ENCODE data around the gene MUC4. TPM values are rescaled to one million over a fixed set of nuclear protein-coding genes. Genes with fewer than 3 reads are reported as not detected.

Gene MUC4
- total RNA-seq, 1 experiment from 2014 or later, result 3.6 TPM

- intact Hi-C loops (cut with micrococcal nuclease; ENCODE audit: unreplicated experiment), result loop anchor here (10.0 kb wide), 3 partner anchors 105 to 195 kb away; no protein-coding TSS in a partner anchor
- CTCF ChIA-PET, result no interaction called here
- H3K4me1 Mint-ChIP-seq (ENCODE audit: low read depth, unreplicated experiment), result peaks cover 45% of the 10 kb centered on the region
- H3K9me3 Mint-ChIP-seq (ENCODE audit: low read depth, unreplicated experiment), result peaks cover 5% of the 10 kb centered on the region
- peak overlapping the region; percentile 82 for H3K27ac Mint-ChIP-seq (ENCODE audit: unreplicated experiment)
- no peak overlapping the region for H3K4me3 Mint-ChIP-seq (ENCODE audit: low read depth, unreplicated experiment)
- TF ChIP-seq, protein P1, sequence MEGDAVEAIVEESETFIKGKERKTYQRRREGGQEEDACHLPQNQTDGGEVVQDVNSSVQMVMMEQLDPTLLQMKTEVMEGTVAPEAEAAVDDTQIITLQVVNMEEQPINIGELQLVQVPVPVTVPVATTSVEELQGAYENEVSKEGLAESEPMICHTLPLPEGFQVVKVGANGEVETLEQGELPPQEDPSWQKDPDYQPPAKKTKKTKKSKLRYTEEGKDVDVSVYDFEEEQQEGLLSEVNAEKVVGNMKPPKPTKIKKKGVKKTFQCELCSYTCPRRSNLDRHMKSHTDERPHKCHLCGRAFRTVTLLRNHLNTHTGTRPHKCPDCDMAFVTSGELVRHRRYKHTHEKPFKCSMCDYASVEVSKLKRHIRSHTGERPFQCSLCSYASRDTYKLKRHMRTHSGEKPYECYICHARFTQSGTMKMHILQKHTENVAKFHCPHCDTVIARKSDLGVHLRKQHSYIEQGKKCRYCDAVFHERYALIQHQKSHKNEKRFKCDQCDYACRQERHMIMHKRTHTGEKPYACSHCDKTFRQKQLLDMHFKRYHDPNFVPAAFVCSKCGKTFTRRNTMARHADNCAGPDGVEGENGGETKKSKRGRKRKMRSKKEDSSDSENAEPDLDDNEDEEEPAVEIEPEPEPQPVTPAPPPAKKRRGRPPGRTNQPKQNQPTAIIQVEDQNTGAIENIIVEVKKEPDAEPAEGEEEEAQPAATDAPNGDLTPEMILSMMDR (IDR thresholded peaks at IDR 0.05; ENCODE audit: unreplicated experiment), result no peak
- BruUV-seq (replicated peaks), result no TSS peak
- no peak for DNase-seq
- peaks cover 6% of the 10 kb centered on the region for H3K36me3 Mint-ChIP-seq (ENCODE audit: insufficient read depth, unreplicated experiment)
- no peaks in the 10 kb centered on the region for H3K27me3 Mint-ChIP-seq (ENCODE audit: unreplicated experiment)
Observed at GRCh38 chr3:195849322-195850074, 37.8 kb upstream of the MUC4 start.

- peak; percentile 77 for DNase-seq
- no TSS peak for BruUV-seq (replicated peaks)
Observed at GRCh38 chr3:195847055-195847950, 35.6 kb upstream of the MUC4 start.

DNA sequence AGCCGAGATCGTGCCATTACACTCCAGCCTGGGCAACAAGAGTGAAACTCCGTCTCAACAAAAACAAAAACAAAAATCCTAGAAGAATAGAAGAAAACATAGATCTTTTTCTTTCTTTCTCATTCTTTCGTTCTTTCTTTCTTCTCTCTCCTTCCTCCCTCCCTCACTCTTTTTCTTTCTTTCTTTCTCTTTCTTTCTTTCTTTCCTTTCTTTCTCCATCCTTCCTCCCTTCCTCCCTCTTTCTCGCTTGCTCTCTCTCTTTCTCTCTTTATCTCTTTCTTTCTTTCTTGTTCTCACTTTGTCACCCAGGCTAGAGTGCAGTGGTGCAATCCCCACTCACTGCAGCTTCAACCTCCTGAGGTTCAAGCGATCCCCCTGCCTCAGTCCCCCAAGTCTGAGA lies 33.8 kb upstream of the MUC4 start:
- TF ChIP-seq, protein P1 (IDR thresholded peaks at IDR 0.05; ENCODE audit: unreplicated experiment), result no peak
- Mint-ChIP-seq H3K36me3 (ENCODE audit: insufficient read depth, unreplicated experiment) (peaks cover 6% of the 10 kb centered on the region), H3K27me3 (ENCODE audit: unreplicated experiment) (no peaks in the 10 kb centered on the region), H3K9me3 (ENCODE audit: low read depth, unreplicated experiment) (peaks cover 7% of the 10 kb centered on the region), H3K4me1 (ENCODE audit: low read depth, unreplicated experiment) (peaks cover 37% of the 10 kb centered on the region), H3K27ac (ENCODE audit: unreplicated experiment) (no peak overlapping the region), H3K4me3 (ENCODE audit: low read depth, unreplicated experiment) (no peak overlapping the region)
- DNase-seq, result no peak
- BruUV-seq (replicated peaks), result no TSS peak
- CTCF ChIA-PET, result no interaction called here
- intact Hi-C loops (cut with micrococcal nuclease; ENCODE audit: unreplicated experiment), result no loop called here

More at GRCh38 chr3:195847055-195847950, 35.6 kb upstream of the MUC4 start:
- TF ChIP-seq, protein P1 (IDR thresholded peaks at IDR 0.05; ENCODE audit: unreplicated experiment), result no peak
- H3K9me3 Mint-ChIP-seq (ENCODE audit: low read depth, unreplicated experiment), result peaks cover 7% of the 10 kb centered on the region
- intact Hi-C loops (cut with micrococcal nuclease; ENCODE audit: unreplicated experiment), result no loop called here
- H3K27me3 Mint-ChIP-seq (ENCODE audit: unreplicated experiment), result no peaks in the 10 kb centered on the region
- H3K27ac Mint-ChIP-seq (ENCODE audit: unreplicated experiment), result peak overlapping the region; percentile 82
- H3K36me3 Mint-ChIP-seq (ENCODE audit: insufficient read depth, unreplicated experiment), result peaks cover 6% of the 10 kb centered on the region
- CTCF ChIA-PET, result no interaction called here
- H3K4me3 Mint-ChIP-seq (ENCODE audit: low read depth, unreplicated experiment), result no peak overlapping the region
- H3K4me1 Mint-ChIP-seq (ENCODE audit: low read depth, unreplicated experiment), result peaks cover 45% of the 10 kb centered on the region

DNA sequence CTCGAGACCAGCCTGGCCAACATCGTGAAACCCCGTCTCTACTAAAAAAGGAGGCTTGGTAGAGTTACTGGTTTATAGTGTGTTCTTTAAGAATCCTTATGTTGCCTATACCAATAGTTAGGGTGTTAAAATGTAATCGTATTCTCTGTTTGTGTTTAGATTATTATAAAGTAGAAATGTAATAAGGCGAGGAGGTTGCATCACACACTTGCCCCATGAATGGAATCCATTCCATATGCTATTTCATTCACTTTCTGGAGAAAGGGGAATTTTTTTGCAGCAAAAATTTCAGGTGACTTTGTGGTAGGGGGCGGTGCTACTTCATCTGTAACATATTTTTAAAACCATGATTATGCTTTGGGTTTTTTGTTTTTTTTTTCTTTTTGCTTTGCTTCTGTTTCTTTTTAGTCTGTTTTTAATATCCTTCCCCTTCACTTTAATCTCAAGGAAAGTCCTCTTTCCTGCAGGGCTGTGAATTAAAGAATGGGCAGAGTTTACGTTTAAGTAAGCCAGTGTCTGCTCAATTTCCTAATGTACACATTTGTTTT lies 33.0 kb upstream of the MUC4 start:
- no TSS peak for BruUV-seq (replicated peaks)
- CTCF ChIA-PET, result interaction anchor here (0.5 kb wide), 1 partner anchor 50 kb away, joined by 4 read pairs; no protein-coding TSS in a partner anchor
- H3K27me3 Mint-ChIP-seq (ENCODE audit: unreplicated experiment), result no peaks in the 10 kb centered on the region
- H3K9me3 Mint-ChIP-seq (ENCODE audit: low read depth, unreplicated experiment), result peaks cover 7% of the 10 kb centered on the region
- DNase-seq, result no peak
- no peak overlapping the region for H3K27ac Mint-ChIP-seq (ENCODE audit: unreplicated experiment)
- TF ChIP-seq, protein P1 (IDR thresholded peaks at IDR 0.05; ENCODE audit: unreplicated experiment), result no peak
- intact Hi-C loops (cut with micrococcal nuclease; ENCODE audit: unreplicated experiment), result no loop called here
- H3K4me1 Mint-ChIP-seq (ENCODE audit: low read depth, unreplicated experiment), result peaks cover 37% of the 10 kb centered on the region
- no peak overlapping the region for H3K4me3 Mint-ChIP-seq (ENCODE audit: low read depth, unreplicated experiment)
- H3K36me3 Mint-ChIP-seq (ENCODE audit: insufficient read depth, unreplicated experiment), result peaks cover 6% of the 10 kb centered on the region

Measured in Calu3 (cell line).